ENCODE results near the gene EPGN. TPM values are rescaled to one million over a fixed set of nuclear protein-coding genes. Genes with fewer than 3 reads are reported as not detected.

The EPGN gene
- polyA plus RNA-seq, 1 donor from 2014 or later, result not detected

DNA sequence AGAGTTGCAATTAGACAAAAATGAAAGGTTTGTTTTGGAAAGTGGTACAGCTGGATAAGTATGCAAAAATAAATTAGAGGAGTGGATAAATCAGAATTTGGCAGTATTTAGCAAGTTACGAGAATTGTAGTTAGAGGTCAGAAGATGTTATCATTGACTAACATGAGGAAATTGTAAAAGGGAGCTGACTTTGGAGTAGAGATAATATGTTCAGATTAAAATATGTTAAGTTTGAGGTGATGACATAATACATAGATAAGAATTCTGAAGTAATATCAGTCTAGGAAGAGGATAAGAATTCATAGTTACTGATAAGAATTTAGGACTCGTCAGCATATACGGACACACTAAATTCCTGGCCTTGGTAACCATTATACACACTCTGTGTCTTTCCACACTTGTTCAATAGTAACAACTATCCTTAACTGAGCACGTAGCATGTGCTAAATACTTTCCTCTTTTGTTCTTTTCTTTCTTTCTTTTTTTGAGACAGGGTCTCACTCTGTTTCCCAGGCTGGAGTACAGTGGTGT, 4.1 kb upstream of the EPGN start:
- Histone ChIP-seq H3K9ac (ENCODE audit: low read length) (no peak overlapping the region), H2AFZ (ENCODE audit: low read depth, low read length) (no peak overlapping the region), H3K4me2 (ENCODE audit: low read length) (no peak overlapping the region), H3K4me3 (ENCODE audit: low read length) (no peak overlapping the region), H4K20me1 (ENCODE audit: insufficient read depth) (no peaks in the 10 kb centered on the region), H3K79me2 (replicated peaks; ENCODE audit: insufficient read depth, low read length) (no peaks in the 10 kb centered on the region), H3K27ac (ENCODE audit: low read length) (no peak overlapping the region), H3K27me3 (ENCODE audit: insufficient read depth, low read depth, low read length) (no peaks in the 10 kb centered on the region), H3K9me3 (ENCODE audit: low read length) (no peaks in the 10 kb centered on the region), H3F3A (ENCODE audit: insufficient read depth, low read length, poor library complexity, severe bottlenecking) (no peaks in the 10 kb centered on the region), H3K9me2 (ENCODE audit: insufficient read depth, low read length) (no peaks in the 10 kb centered on the region), H3K36me3 (ENCODE audit: insufficient read depth, low read length) (no peaks in the 10 kb centered on the region)
- TF ChIP-seq MXI1 (conservative IDR thresholded peaks at IDR 0.05; ENCODE audit: poor library complexity, severe bottlenecking) (no peak), RAD21 (conservative IDR thresholded peaks at IDR 0.05) (no peak), EZH2 (IDR thresholded peaks at IDR 0.05; ENCODE audit: borderline replicate concordance, insufficient read depth, low read length, poor library complexity, severe bottlenecking) (no peak), REST (IDR thresholded peaks at IDR 0.05; ENCODE audit: borderline replicate concordance) (no peak), SMC3 (conservative IDR thresholded peaks at IDR 0.05; ENCODE audit: poor library complexity) (no peak), EP300 (conservative IDR thresholded peaks at IDR 0.05; ENCODE audit: poor library complexity, severe bottlenecking) (no peak), TAF1 (IDR thresholded peaks at IDR 0.05; ENCODE audit: low read depth) (no peak), POLR2AphosphoS5 (IDR thresholded peaks at IDR 0.05) (no peak)
- TF ChIP-seq, protein P1, sequence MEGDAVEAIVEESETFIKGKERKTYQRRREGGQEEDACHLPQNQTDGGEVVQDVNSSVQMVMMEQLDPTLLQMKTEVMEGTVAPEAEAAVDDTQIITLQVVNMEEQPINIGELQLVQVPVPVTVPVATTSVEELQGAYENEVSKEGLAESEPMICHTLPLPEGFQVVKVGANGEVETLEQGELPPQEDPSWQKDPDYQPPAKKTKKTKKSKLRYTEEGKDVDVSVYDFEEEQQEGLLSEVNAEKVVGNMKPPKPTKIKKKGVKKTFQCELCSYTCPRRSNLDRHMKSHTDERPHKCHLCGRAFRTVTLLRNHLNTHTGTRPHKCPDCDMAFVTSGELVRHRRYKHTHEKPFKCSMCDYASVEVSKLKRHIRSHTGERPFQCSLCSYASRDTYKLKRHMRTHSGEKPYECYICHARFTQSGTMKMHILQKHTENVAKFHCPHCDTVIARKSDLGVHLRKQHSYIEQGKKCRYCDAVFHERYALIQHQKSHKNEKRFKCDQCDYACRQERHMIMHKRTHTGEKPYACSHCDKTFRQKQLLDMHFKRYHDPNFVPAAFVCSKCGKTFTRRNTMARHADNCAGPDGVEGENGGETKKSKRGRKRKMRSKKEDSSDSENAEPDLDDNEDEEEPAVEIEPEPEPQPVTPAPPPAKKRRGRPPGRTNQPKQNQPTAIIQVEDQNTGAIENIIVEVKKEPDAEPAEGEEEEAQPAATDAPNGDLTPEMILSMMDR (IDR thresholded peaks at IDR 0.05; ENCODE audit: poor library complexity, severe bottlenecking), result no peak

GRCh38 chr4:74305000-74305399, 3.3 kb upstream of the EPGN start:
- Histone ChIP-seq H3K9me2 (ENCODE audit: insufficient read depth, low read length) (no peaks in the 10 kb centered on the region), H3K9me3 (ENCODE audit: low read length) (no peaks in the 10 kb centered on the region), H3K4me3 (ENCODE audit: low read length) (no peak overlapping the region), H3K36me3 (ENCODE audit: insufficient read depth, low read length) (no peaks in the 10 kb centered on the region), H3K9ac (ENCODE audit: low read length) (no peak overlapping the region), H2AFZ (ENCODE audit: low read depth, low read length) (no peak overlapping the region), H3K4me2 (ENCODE audit: low read length) (no peak overlapping the region), H3K27ac (ENCODE audit: low read length) (no peak overlapping the region), H4K20me1 (ENCODE audit: insufficient read depth) (no peaks in the 10 kb centered on the region), H3K27me3 (ENCODE audit: insufficient read depth, low read depth, low read length) (no peaks in the 10 kb centered on the region), H3K79me2 (replicated peaks; ENCODE audit: insufficient read depth, low read length) (no peaks in the 10 kb centered on the region), H3F3A (ENCODE audit: insufficient read depth, low read length, poor library complexity, severe bottlenecking) (no peaks in the 10 kb centered on the region)
- TF ChIP-seq EZH2 (IDR thresholded peaks at IDR 0.05; ENCODE audit: borderline replicate concordance, insufficient read depth, low read length, poor library complexity, severe bottlenecking) (no peak), MXI1 (conservative IDR thresholded peaks at IDR 0.05; ENCODE audit: poor library complexity, severe bottlenecking) (no peak), POLR2AphosphoS5 (IDR thresholded peaks at IDR 0.05) (no peak), EP300 (conservative IDR thresholded peaks at IDR 0.05; ENCODE audit: poor library complexity, severe bottlenecking) (no peak), RAD21 (conservative IDR thresholded peaks at IDR 0.05) (no peak), TAF1 (IDR thresholded peaks at IDR 0.05; ENCODE audit: low read depth) (no peak), SMC3 (conservative IDR thresholded peaks at IDR 0.05; ENCODE audit: poor library complexity) (no peak), REST (IDR thresholded peaks at IDR 0.05; ENCODE audit: borderline replicate concordance) (no peak)
- TF ChIP-seq, protein P1 (IDR thresholded peaks at IDR 0.05; ENCODE audit: poor library complexity, severe bottlenecking), result no peak

Data from neural cell (in vitro differentiated cells).